ENCODE results near the gene PHACTR1.
"Not testable (repeated sequence)": the region's sequence is repeated elsewhere in the genome, so short reads cannot be mapped to it uniquely, and the experiment has no call there.

The PHACTR1 gene

DNA sequence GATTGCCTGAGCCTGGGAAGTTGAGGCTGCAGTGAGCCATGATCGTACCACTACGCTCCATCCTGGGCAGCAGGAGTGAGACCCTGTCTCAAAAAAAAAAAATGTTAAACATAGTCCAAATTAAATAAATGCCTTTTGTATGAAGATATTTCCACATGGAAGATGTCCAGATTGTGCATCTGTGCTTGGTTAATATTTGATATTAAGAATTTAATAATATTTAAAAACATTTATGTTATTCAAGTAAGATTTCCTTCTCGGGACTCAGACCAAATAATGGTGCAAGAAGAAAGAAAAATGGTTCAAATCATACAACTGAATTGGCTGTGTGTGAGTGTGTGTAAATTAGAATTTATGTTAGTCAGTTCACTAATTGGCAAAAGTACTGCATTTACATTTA lies 409.3 kb downstream of the PHACTR1 start:
- no peak for DNase-seq

DNA sequence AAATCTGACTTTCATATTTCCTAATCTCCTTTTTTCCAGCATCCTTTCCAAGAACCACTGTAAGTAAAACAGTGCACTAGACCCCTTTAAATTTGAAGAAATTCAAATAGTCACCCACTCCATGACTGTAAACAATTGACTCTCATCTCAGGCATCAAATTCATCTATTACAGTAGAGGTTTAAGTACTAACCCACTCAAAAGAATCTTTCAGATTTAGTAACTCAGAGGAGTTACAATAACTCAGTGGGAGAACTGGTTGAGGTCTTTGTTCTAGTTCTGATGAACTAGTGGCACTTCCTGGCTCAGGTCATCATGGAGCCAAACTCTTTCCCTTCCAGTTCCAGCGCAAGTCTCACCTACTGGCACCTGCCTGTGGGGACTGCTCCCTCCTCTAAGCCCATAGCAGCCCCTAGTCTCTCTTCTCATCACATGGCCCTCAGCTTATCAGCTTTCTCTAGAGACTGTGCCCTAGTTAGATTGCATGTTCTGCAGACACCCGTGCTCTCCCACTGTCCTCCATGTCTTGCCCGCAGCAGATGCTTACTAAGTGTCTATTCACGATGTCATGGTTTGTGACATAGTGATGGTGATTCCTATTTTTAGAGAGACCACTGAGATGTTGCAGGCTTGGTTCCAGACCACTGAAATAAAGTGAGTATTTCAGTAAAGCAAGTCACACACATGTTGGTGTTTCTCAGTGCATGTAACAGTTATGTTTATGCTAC lies 415.5 kb downstream of the PHACTR1 start:
- DNase-seq: no peak

DNA sequence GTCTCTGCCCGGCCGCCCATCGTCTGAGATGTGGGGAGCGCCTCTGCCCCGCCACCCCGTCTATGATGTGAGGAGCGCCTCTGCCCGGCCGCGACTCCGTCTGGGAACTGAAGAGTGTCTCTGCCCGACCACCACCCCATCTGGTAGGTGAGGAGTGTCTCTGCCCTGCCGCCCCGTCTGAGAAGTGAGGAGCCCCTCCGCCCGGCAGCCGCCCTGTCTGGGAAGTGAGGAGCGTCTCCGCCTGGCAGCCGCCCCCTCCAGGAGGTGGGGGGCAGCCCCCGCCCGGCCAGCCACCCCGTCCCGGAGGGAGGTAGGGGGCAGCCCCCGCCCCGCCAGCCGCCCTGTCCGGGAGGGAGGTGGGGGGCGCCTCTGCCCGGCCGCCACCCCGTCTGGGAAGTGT lies 417.3 kb downstream of the PHACTR1 start:
- not testable (repeated sequence) for DNase-seq

DNA sequence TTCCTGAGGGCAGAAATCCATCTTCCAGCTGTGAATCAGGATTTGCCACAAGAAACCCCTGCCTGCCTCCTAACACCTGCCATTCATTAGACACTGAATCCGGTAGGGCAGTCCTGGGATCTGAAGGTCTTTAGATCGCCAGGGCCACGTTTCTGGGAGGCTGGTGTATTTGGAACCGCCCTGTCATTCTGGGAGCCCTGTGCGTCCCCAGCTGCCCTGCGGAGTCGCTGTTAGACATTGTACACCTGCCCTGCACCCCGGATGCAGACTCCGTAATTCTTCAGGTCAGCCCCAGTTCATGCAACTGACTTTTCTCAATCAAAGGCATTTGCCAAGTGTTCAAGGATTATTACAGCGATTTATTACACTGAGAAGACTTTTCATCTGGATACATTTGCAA lies 418.6 kb downstream of the PHACTR1 start:
- DNase-seq: no peak

DNA sequence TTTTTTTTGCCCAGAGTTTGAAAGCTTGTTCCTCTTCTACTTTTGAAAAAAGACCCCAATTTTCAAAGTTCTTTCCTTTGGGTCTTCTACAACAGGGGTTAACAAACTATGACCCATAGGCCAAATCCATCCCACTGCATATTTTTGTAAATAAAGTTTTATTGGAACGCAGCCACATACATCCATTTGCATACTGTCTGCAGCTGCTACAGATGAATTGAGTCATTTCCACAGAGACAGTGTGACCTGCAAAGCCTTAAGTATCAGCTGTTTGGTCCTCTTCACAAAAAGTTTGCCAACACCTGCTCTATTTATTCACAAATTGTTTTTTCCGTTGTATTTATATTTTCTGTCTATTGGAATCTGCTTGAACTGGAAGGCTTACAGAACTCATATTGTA lies 422.6 kb downstream of the PHACTR1 start:
- DNase-seq: no peak

DNA sequence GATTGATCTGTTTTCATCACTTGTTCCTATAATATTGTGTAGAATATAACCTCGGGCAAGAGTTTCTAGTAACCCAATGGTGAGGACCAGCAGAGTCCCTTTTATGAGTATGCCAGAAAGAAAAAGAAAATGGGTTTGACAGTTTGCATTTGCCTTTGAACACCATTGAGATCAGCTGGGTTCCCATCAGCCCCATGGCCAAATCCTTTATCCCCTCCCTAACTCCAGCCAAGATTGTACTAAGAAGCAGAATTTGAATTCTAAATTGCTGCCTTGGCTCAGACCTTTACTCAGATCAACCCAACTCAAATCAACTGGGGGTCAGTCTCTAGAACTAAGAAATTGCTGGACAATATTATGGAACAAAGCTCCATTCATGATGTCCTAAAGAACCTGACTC lies 424.4 kb downstream of the PHACTR1 start:
- DNase-seq: no peak

DNA sequence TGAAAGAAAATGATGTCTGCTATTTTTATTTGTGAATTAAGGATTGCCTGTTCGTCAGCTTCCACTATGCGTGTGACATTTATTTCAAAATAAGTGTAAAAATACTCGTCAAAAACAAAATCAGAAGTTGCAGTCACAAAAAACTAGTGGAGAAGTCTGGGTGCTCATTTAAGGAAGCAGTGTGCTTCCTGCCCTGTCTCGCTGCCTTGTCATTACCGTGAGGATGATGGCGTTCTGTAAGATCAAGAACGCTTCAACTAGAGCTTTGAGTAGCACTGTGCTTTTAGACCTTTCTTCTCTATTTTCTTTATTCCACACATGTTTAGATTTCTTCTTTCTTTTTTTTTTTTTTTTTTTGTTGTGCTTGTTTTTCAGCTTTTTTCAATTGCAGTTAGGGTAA lies 424.8 kb downstream of the PHACTR1 start:
- no peak for DNase-seq

DNA sequence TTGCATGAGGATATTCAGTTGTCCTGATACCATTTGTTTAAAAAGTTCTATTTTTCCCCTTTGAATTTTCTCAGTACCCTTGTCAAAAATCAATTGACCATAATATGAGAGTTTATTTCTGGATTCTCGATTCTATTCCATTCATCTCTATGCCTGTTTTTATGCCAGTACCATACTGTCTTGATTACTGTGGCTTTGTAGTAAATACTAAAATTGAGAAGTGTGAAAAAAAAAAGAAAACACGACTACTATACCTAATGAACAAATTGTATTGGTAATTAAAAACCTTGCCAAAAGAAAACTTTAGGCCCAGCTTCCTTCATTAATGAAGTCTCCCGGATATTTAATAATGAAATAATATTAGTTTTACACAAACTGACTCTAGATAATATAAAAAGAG lies 426.0 kb downstream of the PHACTR1 start:
- no peak for DNase-seq

DNA sequence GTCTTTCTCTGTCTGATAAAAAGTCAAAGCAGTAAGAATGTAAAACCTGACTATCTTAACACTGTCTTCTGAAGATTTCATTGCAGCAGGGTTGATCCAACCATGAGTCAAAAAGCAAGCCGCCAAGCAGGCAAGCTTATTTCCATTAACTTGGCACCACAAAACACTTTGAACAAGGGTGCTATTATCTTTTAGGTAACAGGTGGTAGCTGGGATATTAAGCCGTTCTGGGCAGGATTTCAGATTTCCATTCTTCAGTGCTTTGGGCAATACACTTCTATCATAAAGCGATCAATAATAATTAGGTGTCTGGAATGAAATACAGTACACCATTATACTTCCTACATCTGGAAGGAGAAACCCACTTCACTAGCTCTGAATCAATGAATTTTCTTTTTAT lies 429.9 kb downstream of the PHACTR1 start:
- no peak for DNase-seq

DNA sequence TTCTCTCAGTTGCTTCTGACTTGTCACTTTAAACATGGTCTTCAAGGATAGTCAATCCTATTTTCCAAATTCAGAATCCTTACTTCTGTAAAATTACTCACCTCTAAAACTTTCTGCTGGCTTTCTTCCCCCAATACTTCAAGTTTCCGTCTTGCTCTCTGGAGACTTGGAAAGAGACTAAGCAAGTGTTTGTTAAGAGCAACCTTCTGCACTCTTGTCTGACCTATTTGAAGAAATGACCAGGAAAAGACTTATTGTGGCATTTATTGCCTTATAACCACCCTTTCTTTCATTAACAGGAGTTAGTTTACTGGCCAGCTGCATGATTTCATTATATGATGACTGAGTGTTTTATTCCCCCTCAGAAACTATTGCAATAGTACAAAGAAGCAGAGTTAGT lies 430.8 kb downstream of the PHACTR1 start:
- DNase-seq: no peak

DNA sequence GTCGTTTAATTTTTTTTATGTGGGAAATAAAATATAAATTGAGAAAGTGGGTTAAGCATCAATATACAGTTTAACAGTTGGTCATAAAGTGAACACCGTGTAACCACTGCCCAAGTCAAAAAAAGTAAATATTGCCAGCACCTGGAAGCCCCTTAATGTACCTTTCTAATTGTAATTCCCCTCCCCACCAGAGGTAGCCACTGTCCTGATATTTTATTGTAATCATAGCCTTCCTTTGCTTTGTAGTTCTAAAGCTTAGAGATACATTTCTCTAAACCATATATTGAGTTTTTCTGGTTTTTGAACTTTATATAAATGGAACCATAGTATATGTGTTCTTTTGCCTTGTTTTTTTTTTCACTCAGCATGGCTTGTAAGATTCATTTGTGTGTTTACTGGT lies 431.2 kb downstream of the PHACTR1 start:
- DNase-seq: no peak

DNA sequence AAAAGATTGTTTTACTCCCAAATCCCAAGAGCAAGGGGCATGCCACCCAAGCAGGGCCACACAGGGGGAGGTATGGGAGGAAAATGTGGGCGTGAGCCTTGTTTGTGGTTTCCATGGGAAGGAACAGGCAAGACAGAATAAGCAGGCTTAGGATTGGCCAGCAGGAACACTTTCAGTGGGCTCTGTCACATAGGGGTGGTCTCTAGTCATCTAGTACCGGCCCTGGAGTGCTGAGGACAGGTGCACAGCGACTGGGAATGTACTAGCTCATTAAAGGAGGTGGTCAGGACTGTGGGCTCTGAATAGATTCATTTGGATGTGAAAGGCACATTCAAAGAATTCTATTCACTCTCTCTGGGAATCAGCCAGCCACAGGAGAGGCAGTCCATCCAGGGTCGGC lies 436.2 kb downstream of the PHACTR1 start:
- no peak for DNase-seq

DNA sequence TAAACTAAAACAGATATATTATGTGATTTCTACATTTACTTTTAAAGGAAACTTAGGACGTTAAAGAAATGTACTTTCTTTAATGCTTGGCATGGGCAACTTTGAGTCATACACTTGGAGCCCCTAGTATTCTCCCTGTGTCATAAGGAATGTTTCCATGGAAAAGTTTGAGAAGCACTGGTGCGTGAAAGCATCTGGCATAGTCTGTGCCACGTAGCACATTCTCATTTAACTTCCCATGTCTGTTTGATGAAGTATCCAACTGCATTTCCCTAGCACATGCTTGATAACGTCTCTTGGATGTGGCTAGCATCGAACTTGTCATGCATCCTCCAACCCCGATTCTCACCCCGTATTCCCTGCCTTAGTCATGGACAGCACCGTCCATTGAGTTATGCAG lies 439.8 kb downstream of the PHACTR1 start:
- no peak for DNase-seq

DNA sequence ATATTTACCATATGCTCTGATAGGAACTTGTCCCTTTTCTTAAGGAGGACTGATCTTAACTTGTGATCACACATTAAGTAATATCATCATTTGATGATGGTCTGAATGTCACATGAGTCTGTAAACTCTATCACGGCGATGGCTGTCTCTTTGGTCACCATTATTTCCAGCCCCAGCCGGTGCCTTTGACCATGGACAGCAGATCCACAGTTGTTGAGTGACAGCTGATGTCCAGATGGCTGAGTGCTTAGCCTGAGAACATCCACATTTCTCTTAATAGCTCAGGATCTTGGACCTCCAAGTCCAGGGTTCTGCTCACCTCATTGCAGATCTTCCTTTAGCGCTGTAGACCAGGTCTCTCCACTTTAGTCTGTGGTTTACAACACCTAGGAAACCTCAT lies 440.7 kb downstream of the PHACTR1 start:
- DNase-seq: no peak

DNA sequence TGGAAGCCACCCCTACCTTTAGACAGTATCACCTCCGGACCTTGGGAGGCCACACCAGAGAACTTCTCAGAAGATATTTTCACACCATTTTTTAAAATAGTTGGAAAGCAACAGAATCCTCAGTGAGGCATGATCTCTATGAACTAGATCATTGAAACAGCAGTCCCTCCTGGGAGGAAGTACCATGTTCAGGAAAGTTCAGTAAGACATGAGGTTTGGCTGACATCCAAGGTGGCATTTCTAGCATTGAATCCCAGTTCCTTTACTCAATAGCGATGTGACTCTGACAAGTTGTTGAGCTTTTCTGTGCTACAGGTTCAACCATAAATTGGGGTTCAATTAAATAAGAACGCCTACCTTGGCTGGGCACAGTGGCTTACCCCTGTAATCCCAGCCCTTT lies 442.7 kb downstream of the PHACTR1 start:
- DNase-seq: no peak

DNA sequence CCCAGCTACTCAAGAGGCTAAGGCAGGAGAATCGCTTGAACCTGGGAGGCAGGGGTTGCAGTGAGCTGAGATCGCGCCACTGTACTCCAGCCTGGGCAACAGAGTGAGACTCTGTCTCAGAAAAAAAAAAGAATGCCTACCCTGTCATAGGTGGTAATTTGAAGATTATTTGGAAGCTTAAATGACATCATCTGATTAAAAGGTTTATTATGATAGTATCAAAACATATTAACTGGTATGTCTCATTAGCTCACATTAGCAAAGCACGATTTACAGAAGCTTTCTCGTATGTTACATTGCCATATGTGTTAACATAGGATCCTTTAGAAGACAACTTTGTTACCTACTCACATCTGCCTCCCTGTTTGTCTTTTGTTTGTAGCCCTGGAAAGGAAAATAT lies 443.3 kb downstream of the PHACTR1 start:
- not testable (repeated sequence) for DNase-seq

DNA sequence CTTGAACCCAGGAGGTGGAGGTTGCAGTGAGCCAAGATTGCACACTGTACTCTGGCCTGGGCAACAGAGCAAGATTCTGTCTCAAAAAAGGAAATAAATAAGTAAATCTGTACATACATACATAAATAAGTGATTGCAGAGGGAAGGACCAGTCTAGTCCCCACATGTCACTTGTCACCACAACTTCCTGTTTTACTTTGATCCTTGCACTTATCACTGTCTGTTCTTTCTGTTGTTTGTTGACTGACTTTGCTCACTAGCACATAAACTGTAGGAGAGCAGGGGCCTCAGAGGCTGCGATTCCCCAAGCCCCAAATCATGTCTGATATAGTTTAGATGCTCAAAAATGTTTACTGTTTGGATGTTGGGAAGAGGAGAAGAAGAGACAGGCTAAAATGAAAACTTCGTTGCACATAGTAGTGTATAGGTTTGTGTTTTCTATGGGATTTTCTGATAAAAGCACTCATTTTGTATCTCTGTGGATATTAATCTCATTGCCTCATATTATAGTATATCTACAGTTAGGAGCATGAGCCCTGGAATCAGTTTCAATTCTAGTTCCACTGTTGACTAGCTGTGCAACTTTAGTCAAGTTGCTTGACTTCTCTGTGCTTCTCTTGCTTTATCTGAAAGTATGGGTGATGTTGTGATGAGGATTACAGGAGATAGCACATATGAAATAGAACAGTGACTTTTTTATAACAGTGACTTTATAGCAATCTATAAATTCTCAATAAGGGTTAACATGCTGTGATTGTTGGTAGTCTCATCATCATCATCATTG lies 446.8 kb downstream of the PHACTR1 start:
- DNase-seq: no peak

DNA sequence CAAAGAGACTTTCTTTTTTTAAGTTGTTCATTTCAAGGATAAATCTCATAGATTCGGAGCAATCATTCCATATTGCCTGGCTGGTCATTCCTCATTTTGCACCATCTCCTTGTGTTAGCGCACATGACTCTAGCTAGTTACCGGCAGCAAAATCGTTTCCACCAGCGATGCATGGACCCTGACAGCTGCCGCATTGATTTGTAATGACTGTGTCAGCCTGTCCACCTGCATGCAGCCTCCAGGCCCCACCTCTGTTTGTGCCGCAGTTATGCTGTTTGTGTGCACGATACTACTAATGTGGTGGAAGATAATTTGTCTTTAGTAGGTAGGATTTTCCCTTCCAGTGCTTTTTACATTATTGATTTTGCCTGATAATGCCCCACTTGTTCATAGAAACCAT lies 447.7 kb downstream of the PHACTR1 start:
- DNase-seq: no peak

DNA sequence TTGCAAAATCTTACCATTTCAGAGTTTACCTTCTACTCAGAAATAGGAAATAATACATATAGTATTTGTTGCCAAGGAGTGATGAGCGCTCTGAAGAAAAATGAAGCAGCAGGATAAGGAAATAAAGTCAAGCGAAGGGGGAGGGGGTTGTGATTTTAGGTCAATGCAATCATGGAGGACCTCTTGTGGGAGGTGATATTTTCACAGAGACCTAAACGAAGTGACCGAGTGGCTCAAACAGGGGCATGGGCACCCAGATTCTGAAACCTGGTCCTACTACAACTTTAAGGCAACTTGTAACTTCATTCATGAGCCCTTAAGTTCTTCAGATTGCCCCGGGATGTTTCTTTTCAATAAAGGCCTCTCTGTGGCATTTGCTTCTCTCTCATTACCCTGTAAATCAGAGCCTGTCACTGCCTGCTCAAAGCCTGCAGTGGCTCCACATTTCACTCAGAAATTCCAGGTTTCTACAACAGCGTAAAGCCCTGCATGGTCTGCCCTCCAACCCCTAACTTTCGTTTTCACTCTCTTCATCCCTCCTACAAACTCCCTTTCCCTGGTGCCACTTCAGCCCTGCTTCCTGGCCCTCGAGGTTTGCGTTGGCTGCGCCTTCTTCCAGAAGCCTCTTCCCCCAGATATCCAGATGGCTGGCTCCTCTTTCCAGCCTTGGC lies 449.1 kb downstream of the PHACTR1 start:
- no peak for DNase-seq

DNA sequence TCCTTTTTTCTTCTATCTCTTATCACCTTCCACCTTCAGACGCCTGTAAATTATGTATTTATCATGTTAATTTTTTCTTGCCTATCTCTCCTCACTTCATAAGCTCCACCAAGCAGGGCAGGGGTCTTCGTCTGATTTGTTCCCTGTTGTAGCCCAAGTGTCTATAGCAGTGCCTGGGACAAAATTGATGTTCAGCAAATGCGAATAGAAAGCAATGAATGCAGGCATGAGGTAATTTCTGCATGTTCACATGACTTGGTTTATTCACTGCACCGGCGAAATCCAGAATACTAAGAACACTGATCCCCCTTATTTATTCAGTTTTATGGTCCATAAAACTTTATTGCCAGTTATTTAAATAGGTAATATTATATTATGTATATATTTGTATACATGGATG lies 449.7 kb downstream of the PHACTR1 start:
- DNase-seq: no peak

DNA sequence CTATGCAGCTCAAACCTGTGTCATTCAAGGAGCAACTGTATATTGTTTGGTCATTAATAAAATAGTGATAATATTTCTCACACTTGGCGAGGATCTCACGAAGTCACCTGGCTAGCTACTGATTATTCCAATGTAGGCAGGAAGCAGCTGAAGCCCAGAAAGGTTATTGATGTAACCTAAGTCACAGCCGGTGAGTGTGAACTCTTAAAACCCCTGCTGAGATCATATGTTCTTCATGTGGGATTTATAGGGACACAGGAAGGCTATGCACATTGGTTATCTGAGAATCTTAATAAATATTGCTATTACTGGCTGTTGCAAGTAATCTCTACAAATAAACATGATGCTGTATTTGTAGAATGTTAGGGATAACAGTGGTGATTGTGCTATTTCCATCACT lies 450.3 kb downstream of the PHACTR1 start:
- no peak for DNase-seq

DNA sequence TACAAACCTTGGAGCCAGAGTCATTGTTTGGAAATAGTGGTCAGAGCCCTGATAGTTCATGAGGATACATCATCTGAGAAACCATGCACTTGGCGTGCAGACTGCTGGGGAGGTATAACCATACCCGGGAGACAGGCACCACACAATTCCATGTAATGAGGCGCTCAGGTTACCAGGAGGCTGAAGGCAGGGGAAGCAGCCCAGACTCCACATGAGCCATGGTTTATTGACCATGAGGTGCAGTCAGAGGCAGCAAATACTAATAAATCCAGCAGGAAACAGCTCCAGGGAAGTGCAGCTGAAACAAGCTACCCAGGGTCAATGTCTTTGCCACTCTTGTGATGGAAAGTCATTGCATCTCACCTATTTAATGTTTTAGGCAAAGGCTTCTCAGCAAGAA lies 455.7 kb downstream of the PHACTR1 start:
- no peak for DNase-seq

DNA sequence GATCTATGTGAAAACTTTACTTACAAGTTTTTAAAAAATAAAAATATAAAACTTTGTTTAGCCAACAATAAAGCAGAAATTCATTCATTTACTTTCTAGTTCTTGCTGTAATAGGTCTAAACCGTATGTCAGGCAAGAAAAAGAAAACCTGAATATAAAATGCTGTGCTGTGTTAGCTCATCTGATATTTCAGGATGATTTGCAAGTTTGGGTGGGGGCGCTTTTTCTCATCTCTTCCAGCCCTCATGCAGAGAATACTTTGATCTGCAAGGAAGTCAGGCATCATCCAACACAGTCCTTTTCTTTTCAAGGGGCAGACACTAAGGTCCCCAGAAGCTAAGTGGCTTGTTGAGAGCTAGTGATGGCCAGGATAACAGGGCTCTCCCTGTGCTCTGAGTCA lies 458.5 kb downstream of the PHACTR1 start:
- DNase-seq: no peak

DNA sequence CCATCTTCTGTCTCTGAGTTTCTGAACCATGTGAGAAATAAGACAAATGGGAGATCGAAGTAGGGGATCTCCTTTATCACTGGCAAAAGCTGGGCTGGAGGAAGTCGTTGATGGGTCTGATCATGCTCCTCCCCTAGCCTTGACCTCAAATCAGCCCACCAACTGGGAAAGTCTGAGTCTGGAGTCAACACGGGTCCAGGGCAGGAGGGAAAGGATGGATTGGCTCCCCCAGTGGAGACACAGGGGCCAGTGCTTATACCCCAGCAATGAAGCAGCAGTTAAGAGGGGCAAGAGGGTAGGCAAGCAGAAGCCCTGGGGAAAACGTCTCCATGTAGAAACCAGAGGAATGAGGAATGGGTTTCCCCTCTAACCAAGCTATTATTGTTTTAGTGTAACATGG lies 459.2 kb downstream of the PHACTR1 start:
- no peak for DNase-seq

Measured in CD4-positive, alpha-beta T cell treated with Interleukin-21 for 1 hour (primary cell).